Tibial nerve (tissue), 4 donors: ENCODE measurements around the gene PPIF.

Experiments
- EP300 ChIP-seq, 2 donors: sonication (generic); formaldehyde crosslinking; IDR thresholded peaks; one replicate each; pipeline ENCODE4 v1.6.1; 2017; ENCODE audit warnings: antibody characterized with exemption in 2 of 2, mild to moderate bottlenecking in 1 of 2
- POLR2A ChIP-seq, 2 donors: fragments of 450-650 bp; IDR thresholded peaks; one replicate each; pipeline ENCODE4 v1.6.1; 2017; ENCODE audit warnings: antibody characterized with exemption in 2 of 2, mild to moderate bottlenecking in 2 of 2, moderate library complexity in 2 of 2
- TF ChIP-seq, protein P1 (sequence below), 5 experiments: fragments of 200-600 bp in 3 of 5; fragments of 450-650 bp in 2 of 5; sonication (generic) in 3 of 5; IDR thresholded peaks; one replicate each; pipeline ENCODE4 v1.5.1; 2016 to 2019; ENCODE audit warnings: antibody characterized with exemption in 5 of 5, mild to moderate bottlenecking in 3 of 5, moderate library complexity in 2 of 5

DNA sequence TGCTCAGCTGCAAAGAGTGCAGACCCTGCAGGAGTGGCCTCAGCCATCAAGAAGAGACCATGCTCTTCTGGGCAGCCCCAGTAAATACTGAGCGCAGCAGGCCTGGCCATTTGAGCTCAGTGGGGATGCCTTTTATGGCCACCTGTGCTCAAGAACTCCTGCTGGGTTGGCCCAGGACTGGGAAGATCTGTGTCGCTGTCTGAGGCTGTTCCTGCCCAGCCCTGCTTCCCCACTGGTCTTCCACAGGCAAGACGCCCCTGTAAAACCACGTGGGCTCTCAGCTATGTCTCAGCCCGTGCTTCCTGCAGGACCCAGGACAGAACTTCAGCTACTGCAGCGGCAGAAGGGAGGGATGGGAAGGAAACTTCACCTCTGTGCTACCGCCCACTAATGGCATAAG, 10.5 kb upstream of the PPIF start:
- no peak for TF ChIP-seq POLR2A (IDR thresholded peaks at IDR 0.05)
- TF ChIP-seq, protein P1, sequence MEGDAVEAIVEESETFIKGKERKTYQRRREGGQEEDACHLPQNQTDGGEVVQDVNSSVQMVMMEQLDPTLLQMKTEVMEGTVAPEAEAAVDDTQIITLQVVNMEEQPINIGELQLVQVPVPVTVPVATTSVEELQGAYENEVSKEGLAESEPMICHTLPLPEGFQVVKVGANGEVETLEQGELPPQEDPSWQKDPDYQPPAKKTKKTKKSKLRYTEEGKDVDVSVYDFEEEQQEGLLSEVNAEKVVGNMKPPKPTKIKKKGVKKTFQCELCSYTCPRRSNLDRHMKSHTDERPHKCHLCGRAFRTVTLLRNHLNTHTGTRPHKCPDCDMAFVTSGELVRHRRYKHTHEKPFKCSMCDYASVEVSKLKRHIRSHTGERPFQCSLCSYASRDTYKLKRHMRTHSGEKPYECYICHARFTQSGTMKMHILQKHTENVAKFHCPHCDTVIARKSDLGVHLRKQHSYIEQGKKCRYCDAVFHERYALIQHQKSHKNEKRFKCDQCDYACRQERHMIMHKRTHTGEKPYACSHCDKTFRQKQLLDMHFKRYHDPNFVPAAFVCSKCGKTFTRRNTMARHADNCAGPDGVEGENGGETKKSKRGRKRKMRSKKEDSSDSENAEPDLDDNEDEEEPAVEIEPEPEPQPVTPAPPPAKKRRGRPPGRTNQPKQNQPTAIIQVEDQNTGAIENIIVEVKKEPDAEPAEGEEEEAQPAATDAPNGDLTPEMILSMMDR (IDR thresholded peaks at IDR 0.05): no peak
- no peak for TF ChIP-seq EP300 (IDR thresholded peaks at IDR 0.05)
